Measurements from ENCODE around the gene CCDC88C.

GRCh38 chr14:91351512-91351862 lies 66.1 kb downstream of the CCDC88C start:
- TF ChIP-seq POLR2A (IDR thresholded peaks at IDR 0.05; ENCODE audit: low read length) = no peak
- no peak for TF ChIP-seq GATA1 (IDR thresholded peaks at IDR 0.05; ENCODE audit: low read depth, low read length)
